Measurements from ENCODE around the gene CELF2.

CELF2 gene

GRCh38 chr10:11325817-11326216 is 308.1 kb downstream of the CELF2 start:
- no peak for DNase-seq (ENCODE audit: low read depth in 3 of 3)

- no peak for DNase-seq (ENCODE audit: low read depth in 3 of 3)
Observed at GRCh38 chr10:11326241-11326640, 308.6 kb downstream of the CELF2 start.

- DNase-seq (ENCODE audit: low read depth in 3 of 3) = no peak
Observed at GRCh38 chr10:11326913-11327616, 309.4 kb downstream of the CELF2 start.

GRCh38 chr10:11328264-11329061 is 310.8 kb downstream of the CELF2 start:
- no peak for DNase-seq (ENCODE audit: low read depth in 3 of 3)

DNA sequence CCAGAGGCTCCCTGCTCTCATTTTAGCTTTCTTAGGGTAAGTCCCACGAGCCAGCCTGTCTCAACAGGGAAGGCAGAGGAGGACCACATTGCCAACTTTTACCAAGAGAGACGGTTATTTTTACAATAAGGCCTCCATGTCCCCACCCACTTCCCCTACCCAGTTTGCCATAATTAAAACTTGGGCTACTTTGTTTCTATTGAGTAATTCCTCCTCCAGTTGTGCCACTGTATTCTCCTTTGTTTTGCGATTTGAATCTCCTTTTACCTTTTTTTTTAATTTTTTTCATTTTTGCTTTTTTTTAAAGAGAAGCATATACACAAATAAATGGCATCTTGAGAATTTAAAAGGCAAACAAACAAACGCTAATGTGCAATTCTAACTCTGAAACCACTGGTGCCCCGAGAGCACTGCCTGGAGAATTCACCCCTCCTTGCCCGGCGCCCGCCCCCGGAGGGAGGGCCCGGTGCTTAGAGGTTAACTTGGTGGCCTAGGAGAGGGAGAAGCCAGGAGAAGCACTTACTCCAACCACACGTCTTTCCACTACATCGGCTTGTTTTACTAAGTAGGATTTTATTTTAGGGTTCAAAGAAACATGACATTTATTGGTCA is 311.5 kb downstream of the CELF2 start:
- no peak for DNase-seq (ENCODE audit: low read depth in 3 of 3)

GRCh38 chr10:11330383-11331045 is 312.8 kb downstream of the CELF2 start:
- no peak for DNase-seq (ENCODE audit: low read depth in 3 of 3)

- DNase-seq (ENCODE audit: low read depth in 3 of 3) = no peak
Observed at GRCh38 chr10:11331046-11331577, 313.4 kb downstream of the CELF2 start.

GRCh38 chr10:11331726-11332125 is 314.1 kb downstream of the CELF2 start:
- DNase-seq (ENCODE audit: low read depth in 3 of 3) = no peak

DNA sequence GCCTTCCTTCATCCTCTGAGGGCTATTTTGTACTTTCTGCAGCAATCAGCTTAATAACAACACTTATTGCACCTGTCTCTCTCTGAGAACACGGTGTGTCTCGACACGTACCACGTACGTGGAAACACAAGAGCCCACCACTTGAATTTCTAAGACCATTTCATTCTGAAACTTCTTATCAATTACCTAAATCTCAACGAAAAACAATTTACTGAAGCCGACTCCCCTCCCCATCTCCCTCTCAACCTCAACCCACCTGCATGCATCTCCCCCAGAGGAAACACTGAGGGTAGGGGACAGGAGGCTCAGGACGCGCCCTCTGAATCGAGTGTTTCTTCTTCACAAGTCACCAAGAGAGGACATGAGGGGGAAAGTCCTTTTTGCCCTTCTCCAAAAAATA is 315.2 kb downstream of the CELF2 start:
- no peak for DNase-seq (ENCODE audit: low read depth in 3 of 3)

- DNase-seq (ENCODE audit: low read depth in 3 of 3) = no peak
Observed at GRCh38 chr10:11334436-11334835, 316.8 kb downstream of the CELF2 start.

DNA sequence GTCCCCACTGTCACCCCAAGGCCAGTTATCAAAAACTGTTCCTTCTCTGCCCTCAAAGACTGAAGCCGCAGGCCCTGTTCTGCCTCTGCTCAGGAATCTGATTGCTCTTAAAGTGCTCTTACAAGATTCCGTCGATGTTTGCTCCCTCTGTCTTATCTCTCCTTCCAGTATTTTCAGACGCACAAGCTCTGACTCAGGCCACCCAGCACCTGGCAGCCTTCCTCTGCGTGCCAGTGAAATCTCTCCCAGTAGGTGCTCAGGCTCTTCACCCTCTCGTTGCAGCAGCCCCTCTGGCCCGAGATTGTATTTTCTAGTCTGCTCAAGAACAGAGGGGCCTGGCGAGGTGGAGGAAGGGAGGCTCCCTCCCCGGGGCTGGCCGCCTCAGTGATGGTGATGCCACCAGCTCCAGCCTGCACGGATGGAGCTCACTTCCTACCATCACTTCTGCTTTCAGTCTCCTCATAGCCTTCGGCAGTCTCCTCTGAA is 317.5 kb downstream of the CELF2 start:
- no peak for DNase-seq (ENCODE audit: low read depth in 3 of 3)

DNA sequence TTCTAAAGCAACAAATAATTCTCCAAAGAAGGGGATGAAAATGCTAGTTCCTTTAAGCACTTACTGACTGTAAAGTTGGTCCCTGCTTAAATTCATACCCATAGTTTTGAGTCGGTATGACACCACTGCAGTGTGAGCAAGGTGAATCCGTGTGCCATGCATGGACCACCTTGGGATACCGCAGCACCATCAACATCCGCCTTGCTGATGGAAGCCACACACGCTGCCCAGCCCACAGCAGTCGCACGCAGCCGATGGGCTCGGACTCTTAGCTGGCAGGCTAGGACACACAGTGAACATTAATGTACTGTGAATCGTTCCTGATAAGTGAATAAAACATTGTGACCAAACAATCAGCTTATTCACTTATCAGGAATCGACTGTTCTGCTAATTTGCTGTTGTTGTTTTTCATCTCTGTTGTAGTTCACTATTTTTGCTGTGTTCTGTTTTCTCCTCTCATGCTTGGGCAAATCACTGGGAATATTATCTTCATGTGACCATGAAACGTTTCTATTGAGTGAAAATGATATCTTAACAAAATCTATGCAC is 318.3 kb downstream of the CELF2 start:
- no peak for DNase-seq (ENCODE audit: low read depth in 3 of 3)

- DNase-seq (ENCODE audit: low read depth in 3 of 3) = no peak
Observed at GRCh38 chr10:11336722-11337162, 319.1 kb downstream of the CELF2 start.

GRCh38 chr10:11337516-11337915 is 319.8 kb downstream of the CELF2 start:
- no peak for DNase-seq (ENCODE audit: low read depth in 3 of 3)

- DNase-seq (ENCODE audit: low read depth in 3 of 3) = no peak
Observed at GRCh38 chr10:11338160-11338844, 320.6 kb downstream of the CELF2 start.

GRCh38 chr10:11339013-11339412 is 321.3 kb downstream of the CELF2 start:
- no peak for DNase-seq (ENCODE audit: low read depth in 3 of 3)

DNA sequence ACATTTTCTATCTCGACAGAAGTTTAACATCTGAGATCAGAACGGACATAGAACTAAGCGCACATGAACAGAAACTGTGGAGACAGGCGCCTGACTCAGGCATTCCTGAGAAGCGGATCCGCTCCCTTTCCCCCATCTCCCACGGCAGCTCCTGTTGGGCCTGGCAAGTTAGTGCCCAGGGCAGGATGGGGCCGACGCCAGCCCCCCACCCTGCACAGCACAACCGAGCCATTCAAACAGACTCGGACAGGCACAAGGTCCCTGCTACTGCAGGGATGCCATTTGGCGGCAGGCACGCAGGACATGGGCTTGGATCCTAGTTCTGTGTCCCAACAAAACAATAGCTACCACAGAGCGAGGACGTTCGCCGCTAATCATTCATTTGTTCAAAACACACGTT is 322.0 kb downstream of the CELF2 start:
- no peak for DNase-seq (ENCODE audit: low read depth in 3 of 3)

DNA sequence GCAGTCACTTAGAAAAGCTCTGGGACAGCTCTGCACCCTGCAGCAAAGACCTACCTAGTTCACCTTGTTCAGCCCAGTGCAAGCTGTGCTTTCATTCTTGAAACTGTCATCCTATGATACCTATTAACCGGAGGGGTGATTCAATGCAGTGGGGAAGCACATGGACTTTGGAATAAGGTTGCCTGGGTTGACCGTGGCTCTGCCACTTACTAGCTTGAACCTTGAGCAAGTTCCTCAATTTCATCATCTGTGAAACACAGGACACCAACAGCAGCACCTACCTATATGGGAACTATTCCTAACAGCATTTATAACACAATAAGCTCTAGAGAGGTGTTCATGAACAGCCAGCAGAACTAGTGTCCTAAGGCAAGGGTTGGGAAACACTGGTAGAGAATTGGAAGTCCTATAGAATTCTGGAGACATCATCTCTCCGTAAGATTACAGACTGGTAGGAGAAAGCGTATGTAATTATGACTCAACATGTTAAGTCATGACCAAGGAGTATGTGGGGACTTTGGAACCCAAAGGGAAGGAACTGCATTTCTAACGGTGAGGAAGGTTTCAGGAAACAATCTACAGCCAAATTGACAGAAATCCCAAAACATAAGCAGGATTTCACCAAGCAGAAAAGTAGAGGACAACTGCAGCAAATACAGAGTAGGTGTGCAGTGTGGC is 323.8 kb downstream of the CELF2 start:
- DNase-seq (ENCODE audit: low read depth in 3 of 3) = no peak

- DNase-seq (ENCODE audit: low read depth in 3 of 3) = no peak
Observed at GRCh38 chr10:11344081-11344480, 326.4 kb downstream of the CELF2 start.

GRCh38 chr10:11344550-11344949 is 326.9 kb downstream of the CELF2 start:
- DNase-seq (ENCODE audit: low read depth in 3 of 3) = no peak

All from stimulated activated CD4-positive, alpha-beta T cell treated with anti-CD3 and anti-CD28 coated beads, TNF-alpha, amount 100 ng/mL, for 48 hours (primary cell).